CD4-positive, alpha-beta T cell treated with Interferon gamma for 1 hour (primary cell): ENCODE results near the gene OBSCN.

Experiments
- DNase-seq: peaks from one replicate; pipeline ENCODE4 v3.0.0-alpha.2; 2020

Gene OBSCN

GRCh38 chr1:228333739-228334115 is 125.9 kb downstream of the OBSCN start:
- DNase-seq, result no peak

GRCh38 chr1:228334226-228334935 is 126.5 kb downstream of the OBSCN start:
- DNase-seq, result no peak

- DNase-seq, result no peak
Measured at GRCh38 chr1:228334954-228335353, 127.1 kb downstream of the OBSCN start.

- DNase-seq, result no peak
Measured at GRCh38 chr1:228335406-228336307, 127.8 kb downstream of the OBSCN start.

- no peak for DNase-seq
Measured at GRCh38 chr1:228336308-228337030, 128.6 kb downstream of the OBSCN start.

GRCh38 chr1:228337031-228337564 is 129.3 kb downstream of the OBSCN start:
- DNase-seq, result no peak

- DNase-seq, result no peak
Measured at GRCh38 chr1:228337711-228338520, 130.1 kb downstream of the OBSCN start.

GRCh38 chr1:228338521-228339051 is 130.7 kb downstream of the OBSCN start:
- no peak for DNase-seq

- no peak for DNase-seq
Measured at GRCh38 chr1:228339059-228339704, 131.3 kb downstream of the OBSCN start.

GRCh38 chr1:228339766-228340685 is 132.2 kb downstream of the OBSCN start:
- no peak for DNase-seq

GRCh38 chr1:228340686-228341449 is 133.0 kb downstream of the OBSCN start:
- no peak for DNase-seq

- no peak for DNase-seq
Measured at GRCh38 chr1:228341450-228341813, 133.6 kb downstream of the OBSCN start.

GRCh38 chr1:228341814-228342626 is 134.2 kb downstream of the OBSCN start:
- DNase-seq, result no peak

GRCh38 chr1:228342627-228343190 is 134.9 kb downstream of the OBSCN start:
- no peak for DNase-seq

GRCh38 chr1:228343191-228343661 is 135.4 kb downstream of the OBSCN start:
- DNase-seq, result no peak

GRCh38 chr1:228344631-228345072 is 136.8 kb downstream of the OBSCN start:
- no peak for DNase-seq

GRCh38 chr1:228345201-228345930 is 137.5 kb downstream of the OBSCN start:
- no peak for DNase-seq
